HG03575 (cell line): Measurements from ENCODE around the gene RPTOR.

ENCODE experiments used
- ATAC-seq: cut with Tn5 transposase; IDR thresholded peaks from one replicate; pipeline ENCODE4 v1.9.1; 2021; ENCODE audit not compliant: unreplicated experiment, insufficient number of reproducible peaks, low FRiP score; ENCODE audit errors: extremely low read depth

The RPTOR gene

GRCh38 chr17:80892019-80892855 is 347.6 kb downstream of the RPTOR start:
- ATAC-seq: no peak

GRCh38 chr17:80892900-80893603 is 348.4 kb downstream of the RPTOR start:
- no peak for ATAC-seq

GRCh38 chr17:80893604-80894438 is 349.2 kb downstream of the RPTOR start:
- no peak for ATAC-seq

DNA sequence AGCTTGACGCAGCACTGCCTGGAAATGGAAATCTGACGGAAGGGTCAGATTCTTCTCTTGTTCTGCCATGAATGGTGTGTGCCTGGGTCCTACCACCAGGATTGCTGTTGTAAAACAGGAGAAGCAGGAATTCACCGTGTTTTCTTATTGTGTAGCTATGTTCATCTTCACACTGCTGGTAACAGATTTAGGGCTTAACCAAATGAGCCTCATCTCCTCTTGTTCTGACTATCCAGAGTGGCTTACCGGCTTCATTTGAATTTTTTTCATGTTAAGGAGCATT is 349.7 kb downstream of the RPTOR start:
- ATAC-seq: no peak

DNA sequence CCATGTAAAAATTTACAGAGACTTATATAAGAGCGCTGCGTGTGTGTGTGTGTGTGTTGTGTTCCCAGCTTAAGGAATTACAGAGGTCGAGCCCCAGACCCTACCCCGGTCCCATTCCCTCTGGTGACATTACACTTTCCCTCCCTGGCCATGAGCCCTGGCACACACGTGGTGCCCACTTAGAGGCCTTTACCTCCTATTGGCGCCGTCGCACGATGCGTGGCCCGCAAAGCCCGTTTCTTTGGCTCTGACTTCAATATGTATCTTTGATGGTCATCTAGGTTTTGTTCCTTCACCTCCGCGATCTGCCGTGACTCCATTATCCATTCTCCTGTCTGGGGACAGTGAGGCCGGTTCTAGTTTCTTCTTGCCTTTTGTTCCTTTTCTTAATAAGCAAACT is 350.1 kb downstream of the RPTOR start:
- no peak for ATAC-seq

GRCh38 chr17:80895366-80895765 is 350.7 kb downstream of the RPTOR start:
- ATAC-seq: no peak

DNA sequence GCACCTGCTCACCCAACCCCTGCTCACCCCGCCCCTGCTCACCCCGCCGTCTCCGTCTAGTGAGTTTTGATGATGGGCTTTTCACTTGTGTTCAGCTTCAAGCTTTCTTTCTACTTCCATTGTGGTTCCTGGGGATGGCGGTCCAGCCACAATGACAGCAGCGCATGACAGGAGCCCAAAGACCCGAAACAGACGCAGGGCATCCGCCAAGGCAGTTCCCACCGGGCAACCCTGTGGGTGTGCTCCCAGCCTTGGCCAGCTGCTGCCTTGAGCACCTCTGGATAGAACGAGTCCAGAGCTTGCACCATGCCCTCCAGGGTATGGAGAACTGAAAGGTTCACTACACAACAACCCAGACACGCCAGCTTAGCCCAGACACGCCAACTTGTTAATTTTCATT is 354.1 kb downstream of the RPTOR start:
- no peak for ATAC-seq

GRCh38 chr17:80899402-80900268 is 355.0 kb downstream of the RPTOR start:
- no peak for ATAC-seq

- ATAC-seq: no peak
Observed at GRCh38 chr17:80901319-80901718, 356.7 kb downstream of the RPTOR start.

DNA sequence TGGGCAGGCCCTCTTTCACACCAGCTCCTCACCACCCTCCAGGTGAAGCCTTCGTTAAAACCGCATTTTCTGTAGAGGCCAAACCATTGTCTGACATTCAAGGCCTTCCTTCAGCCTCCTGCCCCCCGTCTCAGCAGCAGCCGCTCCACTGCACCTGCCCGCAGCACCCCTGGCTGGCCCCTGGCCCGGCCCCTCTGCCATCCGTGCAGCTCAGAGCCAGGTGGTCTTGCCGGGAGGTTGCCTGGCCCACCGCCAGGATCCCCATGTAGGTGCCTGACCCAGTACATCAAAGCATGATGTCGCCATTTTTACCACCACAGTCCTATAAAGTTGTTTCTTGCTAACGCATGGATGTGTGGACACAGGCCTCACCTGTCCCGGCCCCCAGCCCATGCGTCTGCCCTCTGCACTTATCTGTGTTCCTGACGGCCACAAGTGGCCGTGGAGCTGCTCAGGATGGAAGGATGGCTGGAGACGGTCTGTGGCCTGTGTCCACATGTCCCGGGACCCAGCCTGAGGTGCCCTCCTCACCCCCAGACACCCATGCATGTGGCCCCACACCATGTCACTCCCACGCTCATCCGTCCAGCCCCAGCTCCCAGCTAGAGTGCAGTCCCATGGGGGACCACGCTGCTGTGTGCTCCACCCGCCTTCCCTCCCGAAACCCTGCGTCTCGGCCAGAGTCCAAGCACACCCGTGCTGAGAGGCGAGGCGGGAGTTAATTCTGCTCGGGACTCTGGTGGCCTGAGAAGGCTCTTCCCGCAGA is 357.7 kb downstream of the RPTOR start:
- no peak for ATAC-seq

DNA sequence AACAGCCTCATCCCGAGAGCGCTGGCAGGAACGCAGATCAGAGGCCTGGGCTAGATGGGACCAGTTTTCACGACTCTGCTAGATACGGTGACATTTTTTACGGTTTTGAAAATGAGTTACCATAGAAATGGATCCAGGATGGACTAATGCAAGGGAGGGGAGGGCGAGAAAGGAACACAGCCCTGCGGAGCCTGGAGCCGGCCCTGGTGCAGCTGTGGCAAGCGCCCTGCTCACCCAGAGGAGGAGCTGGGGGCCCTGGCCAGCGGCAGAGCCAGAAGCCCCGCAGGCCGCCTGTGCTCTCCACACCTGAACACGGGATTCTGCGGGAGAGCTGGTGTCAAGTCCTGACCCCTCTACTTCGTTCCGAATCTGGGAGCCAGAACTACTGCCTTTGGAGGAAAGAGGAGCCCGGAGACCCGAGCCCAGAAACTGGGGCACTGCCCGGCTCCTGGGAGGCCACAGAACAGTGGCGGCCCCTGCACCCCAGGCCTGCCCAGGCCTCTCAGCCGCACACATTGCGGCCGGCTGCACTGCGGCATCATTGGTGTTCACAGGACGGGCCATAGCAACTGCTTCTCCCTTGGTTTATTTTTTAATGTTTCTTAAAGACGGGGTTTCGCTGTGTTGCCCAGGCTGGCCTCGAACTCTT is 358.4 kb downstream of the RPTOR start:
- ATAC-seq: no peak

DNA sequence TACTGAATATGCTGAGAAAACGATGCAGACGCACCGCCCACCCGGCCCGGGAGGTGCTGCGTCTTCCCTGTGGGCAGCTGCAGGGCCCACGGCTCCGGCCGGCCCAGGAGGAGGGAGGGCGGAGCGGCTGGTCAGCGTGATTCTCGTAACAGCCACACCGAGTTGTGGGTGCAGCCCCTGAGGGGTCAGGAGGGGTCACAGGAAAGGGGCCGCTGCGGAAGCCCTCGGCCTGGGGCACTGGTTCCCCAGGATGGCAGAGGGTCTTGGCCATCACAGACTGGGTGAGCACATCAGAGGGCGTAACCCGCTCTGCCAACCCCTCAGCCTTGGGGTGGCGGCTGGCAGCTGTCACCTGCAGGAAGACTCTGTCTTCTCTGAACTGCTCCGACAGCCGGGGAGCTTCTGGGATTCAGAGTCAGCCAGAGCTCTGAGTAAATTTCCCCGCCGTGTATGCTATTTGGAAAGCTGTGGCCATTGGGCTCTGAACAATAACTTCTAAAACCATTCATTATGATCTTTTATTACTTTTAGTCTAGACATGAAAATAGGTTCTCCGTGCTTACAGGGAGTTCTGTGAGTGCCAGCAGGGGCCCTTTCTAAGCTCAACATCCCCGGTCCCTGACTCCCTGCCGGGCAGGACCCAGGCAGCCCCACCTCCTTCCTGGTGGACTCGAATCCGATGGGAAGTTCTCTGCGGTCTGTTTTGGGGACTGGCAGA is 359.6 kb downstream of the RPTOR start:
- ATAC-seq: no peak

- ATAC-seq: no peak
Observed at GRCh38 chr17:80905586-80906230, 361.1 kb downstream of the RPTOR start.

DNA sequence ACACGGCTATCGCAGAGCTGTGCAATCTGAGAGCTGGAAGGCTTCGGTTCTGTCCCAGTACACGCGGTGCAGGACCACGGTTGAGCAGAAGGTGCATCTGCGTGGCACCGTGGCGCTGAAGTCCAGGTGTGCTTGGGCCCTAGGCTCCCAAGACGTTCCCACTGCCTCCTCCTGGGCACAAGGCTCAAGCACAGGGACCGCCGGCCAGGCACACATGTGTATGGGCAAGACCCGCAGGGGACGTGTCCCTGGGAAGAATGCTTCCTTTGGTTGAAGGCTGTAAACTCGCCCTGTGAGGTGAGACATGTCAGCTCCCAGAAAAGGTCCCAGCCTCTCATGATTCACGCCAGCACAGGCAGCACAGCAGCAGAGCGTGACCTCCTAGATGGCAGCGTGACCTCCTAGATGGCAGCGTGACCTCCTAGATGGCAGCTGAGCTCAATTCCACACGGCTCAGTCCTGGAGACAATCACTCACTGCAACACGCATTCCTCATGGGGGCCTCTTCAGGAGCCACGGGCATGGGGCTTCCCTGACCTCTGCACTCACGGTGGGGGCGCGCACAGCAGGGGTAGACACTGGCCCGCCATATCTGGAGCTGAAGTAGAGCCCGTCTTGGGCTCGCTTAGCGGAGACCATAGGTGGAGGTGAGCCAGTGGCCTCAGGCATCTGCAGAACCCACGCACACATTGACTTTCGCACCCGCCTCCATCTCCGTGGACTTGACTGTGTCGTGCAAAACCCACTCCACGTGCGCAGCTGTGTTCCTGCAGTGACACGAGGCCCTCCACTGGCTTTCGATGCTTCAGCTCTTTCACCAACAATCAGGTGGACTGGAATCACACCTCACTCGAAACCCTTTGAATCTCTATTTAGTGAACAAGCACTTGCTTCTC is 362.0 kb downstream of the RPTOR start:
- no peak for ATAC-seq

GRCh38 chr17:80907281-80907680 is 362.6 kb downstream of the RPTOR start:
- no peak for ATAC-seq

DNA sequence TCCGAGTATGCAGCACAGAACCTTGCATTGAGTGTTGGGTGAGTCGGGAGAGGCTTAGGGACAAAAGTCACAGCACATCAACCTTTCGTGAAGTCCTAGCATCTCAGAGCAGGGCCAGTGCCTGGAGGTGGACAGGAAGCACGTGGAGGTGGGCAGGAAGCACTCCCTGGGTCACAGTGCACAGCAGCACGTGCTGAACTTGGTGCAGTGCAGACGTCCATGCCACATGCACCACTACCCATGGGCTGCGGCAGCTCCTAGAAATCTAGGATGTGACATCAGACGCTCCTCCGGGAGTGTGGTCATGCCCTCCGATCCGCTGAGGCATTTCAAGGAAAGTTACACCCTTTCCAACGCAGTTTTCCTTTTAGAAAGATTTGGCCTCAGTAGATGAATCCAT is 363.6 kb downstream of the RPTOR start:
- no peak for ATAC-seq
